22Rv1 (cell line): Measurements from ENCODE around the gene ULK2.

Source experiments
- CTCF ChIP-seq: fragments of 450-650 bp; IDR thresholded peaks from 2 replicates; pipeline ENCODE4 v1.5.1; 2017; ENCODE audit warnings: mild to moderate bottlenecking
- ZFX ChIP-seq: fragments of 450-650 bp; IDR thresholded peaks from 2 replicates; pipeline ENCODE4 v1.6.1; 2017; ENCODE audit warnings: antibody characterized with exemption, borderline replicate concordance

- TF ChIP-seq CTCF (no peak), ZFX (no peak)
Observed at GRCh38 chr17:19857640-19858039, 10.1 kb downstream of the ULK2 start.
